Choroid plexus epithelial cell (primary cell): Measurements from ENCODE around the gene EIF3I.

Experiments
- DNase-seq: peaks from one replicate; pipeline ENCODE4 v3.0.0-alpha.2; 2010; ENCODE audit warnings: low read depth
- H3K4me3 ChIP-seq: 2 replicates; pipeline ENCODE4 v1.5.1; 2011; ENCODE audit warnings: low read depth, mild to moderate bottlenecking, control low read depth, low read length, moderate library complexity
- TF ChIP-seq, protein P1 (sequence below): conservative IDR thresholded peaks from 2 replicates; pipeline ENCODE4 v1.5.1; 2011; ENCODE audit warnings: low read depth, mild to moderate bottlenecking, control low read depth, inconsistent platforms, low read length, moderate library complexity

Gene EIF3I

DNA sequence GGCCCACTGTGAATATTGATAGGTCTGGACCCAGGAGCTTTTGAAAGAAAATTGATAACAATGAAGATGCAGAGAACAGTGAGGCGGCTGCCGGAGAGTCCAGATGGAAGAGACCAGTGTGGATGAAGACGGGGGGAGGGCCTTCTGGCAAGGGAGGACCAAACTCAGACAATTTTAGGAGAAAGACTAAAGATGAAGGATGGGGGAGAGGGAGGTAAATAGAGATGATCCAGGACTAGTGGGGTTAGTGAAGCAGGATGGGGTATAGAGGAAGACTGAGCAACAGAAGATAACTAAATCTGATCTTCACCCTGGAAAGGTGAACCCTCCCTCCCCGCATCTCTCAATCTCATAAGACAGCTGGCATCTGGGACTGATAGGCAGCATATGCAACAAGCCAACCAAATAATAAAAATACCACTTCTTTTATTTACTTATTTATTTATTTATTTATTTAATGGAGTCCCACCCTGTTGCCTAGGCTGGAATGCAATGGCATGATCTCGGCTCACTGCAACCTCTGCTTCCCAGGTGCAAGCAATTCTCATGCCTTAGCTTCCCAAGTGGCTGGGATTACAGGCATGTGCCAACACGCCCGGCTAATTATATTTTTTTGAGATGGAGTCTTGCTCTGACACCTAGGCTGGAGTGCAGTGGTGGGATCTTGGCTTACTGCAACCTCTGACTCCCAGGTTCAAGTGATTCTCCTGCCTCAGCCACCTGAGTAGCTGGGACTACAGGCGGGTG is 10.5 kb downstream of the EIF3I start:
- TF ChIP-seq, protein P1, sequence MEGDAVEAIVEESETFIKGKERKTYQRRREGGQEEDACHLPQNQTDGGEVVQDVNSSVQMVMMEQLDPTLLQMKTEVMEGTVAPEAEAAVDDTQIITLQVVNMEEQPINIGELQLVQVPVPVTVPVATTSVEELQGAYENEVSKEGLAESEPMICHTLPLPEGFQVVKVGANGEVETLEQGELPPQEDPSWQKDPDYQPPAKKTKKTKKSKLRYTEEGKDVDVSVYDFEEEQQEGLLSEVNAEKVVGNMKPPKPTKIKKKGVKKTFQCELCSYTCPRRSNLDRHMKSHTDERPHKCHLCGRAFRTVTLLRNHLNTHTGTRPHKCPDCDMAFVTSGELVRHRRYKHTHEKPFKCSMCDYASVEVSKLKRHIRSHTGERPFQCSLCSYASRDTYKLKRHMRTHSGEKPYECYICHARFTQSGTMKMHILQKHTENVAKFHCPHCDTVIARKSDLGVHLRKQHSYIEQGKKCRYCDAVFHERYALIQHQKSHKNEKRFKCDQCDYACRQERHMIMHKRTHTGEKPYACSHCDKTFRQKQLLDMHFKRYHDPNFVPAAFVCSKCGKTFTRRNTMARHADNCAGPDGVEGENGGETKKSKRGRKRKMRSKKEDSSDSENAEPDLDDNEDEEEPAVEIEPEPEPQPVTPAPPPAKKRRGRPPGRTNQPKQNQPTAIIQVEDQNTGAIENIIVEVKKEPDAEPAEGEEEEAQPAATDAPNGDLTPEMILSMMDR, result no peak
- no peak overlapping the region for H3K4me3 ChIP-seq
- DNase-seq, result no peak

DNA sequence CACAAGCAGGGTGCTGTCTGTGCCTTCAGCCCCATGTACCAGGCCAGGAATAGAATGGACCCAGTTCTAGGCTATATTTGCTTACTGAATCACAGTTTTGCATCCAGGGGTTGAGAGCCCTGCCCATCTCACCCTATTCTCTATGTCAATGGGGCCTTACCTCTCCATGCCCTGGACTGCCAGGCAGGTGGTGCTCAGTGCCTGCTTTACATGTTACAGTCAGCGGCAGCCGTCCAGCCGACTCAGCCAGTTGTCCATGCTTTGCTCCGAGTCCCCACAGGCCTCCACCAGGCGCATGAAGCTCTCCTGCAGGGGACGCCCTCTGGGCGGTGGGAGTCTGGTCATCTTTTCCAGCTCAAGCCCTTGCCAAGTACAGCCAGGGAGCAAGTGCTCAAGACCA is 12.6 kb downstream of the EIF3I start:
- no peak overlapping the region for H3K4me3 ChIP-seq
- TF ChIP-seq, protein P1, result no peak
- DNase-seq, result no peak

DNA sequence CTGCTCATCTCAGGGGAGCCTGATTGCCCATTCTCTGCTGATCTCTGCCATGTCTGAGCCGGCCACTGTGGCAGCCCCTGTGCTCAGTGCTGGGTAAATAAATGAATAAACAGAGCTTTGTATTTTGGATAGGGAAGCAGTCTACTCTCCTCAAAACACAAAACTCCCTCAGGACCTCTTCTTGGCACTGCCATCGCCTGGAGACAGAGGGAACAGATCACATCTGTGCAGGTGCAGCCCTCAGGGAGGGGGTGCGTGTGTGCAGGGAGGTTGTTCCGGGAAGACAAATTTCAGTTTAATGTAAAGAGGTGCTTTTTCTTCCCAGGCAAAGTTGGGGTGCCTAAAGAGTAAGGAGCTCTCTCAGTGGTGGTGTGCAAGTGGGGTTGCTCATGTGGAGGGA is 17.1 kb downstream of the EIF3I start:
- TF ChIP-seq, protein P1, result no peak
- no peak overlapping the region for H3K4me3 ChIP-seq
- no peak for DNase-seq

DNA sequence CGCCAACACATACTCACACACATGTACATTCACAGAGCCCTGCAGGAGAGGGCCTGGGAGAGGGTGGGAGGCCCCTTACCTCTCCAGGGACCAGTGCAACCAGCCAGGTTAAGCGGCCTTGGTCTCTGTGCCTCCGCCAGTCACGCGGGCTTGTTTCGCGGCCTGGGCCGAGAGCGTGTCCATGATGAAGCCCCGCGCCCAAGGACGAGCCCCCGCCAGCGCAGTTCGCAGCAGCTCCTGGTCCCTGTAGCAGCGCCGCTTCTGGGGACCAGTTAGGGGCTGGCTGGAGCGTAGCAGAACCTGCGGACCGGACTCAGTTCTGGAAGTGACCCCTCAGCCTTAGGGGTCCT is 17.6 kb downstream of the EIF3I start:
- DNase-seq, result no peak
- TF ChIP-seq, protein P1, result no peak
- peak overlapping the region; percentile 59 for H3K4me3 ChIP-seq

DNA sequence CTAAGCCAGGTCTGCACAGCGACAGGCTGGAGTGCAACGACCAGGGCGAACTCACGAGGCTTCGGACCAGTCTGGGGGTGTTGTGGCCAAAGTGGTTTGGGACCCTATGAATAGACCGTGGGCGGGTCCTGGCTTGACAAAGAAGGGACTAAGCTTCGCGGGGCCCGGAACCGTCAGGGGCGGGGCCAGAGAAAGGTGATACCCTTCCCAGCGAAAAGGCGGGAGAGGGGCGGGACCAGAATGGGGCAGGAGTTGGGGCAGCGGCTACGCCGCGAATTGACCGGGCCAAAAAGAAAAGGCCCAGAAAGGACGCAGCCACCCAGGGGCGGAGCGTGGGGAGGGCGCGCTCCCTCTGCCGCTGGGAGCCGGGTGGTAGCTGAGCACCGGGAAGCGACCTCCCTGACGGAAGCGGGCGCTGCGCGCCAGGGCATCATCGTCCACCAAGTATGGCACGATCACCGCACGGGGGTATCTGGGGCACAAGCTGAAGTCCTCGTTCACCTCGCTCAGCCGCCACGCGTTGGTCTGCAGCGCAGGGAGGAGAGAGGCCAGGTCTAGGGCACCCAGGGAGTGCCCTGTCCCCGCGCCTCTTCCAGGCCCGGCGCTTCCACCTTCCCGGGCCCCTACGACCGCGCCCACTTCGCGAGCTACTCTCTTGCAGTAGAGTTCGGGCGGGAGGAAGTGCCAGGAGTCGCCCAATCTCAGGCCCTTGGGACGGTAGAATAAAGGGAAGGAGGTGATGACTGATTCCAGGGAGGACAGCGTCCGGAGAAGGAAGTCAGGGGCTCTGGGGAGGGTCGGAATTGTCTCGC is 18.1 kb downstream of the EIF3I start:
- peak overlapping the region; percentile 59 for H3K4me3 ChIP-seq
- TF ChIP-seq, protein P1, result peak; percentile 9
- no peak for DNase-seq

DNA sequence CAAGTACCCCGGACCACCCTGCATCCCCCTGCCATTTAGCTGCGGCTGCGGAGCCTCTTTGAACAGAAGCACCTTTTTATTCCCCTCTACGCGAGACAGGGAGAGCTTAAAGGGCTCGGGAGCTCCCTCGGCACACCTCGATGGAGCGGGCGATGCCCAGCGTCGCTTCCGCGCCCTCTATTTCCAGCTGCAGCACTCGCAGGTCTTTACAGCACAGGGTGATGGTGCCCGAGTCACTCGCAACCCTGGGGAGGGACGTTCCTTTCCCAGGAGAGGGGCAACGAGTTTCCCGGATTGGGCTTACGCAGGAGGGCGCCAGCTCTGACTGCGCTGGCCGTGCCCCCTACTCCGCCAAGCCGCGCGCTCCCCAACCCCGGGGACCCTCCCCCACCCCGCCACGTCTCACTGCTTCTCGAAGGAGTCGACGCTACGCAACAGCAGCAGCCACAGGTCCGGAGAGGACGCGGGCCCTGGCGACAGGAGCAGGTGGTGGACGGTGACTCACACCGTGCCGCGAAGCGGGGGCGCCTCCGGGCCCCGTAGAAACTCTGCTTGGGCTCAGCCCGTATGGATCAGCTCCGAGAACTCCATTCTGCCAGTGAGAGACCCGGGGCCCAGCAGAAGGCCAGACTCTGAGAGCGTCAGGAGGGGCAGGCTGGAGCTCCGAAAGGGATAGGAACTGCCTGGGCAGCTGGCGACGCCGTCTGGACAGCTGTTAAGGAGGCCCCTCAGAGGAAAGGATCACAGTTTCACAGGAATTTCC is 19.0 kb downstream of the EIF3I start:
- peak; percentile 42 for DNase-seq
- TF ChIP-seq, protein P1, result peak; percentile 5
- H3K4me3 ChIP-seq, result peak overlapping the region; percentile 59
